HEK293T (cell line): ENCODE results near the gene GEMIN4.
A peak's percentile ranks its signal among the peaks of the same experiment; 100 is the strongest.

Experiments used
- CTCF ChIA-PET: fragments of 350-600 bp; formaldehyde crosslinking; extraction: SDS; loops from one replicate; lab custom pipeline; 2021; ENCODE audit warnings: antibody characterized with exemption, inconsistent platforms; lab: Yijun Ruan, JAX
- POLR2A ChIA-PET: fragments of 350-600 bp; formaldehyde crosslinking; extraction: SDS; loops from one replicate; lab custom pipeline; 2020; ENCODE audit warnings: antibody characterized with exemption, inconsistent platforms; lab: Yijun Ruan, JAX
- DNase-seq: peaks from one replicate; pipeline ENCODE4 v3.0.0; 2012; ENCODE audit warnings: mixed read lengths; ENCODE audit errors: extremely low spot score
- ARNT ChIP-seq: fragments of 450-650 bp; IDR thresholded peaks from 2 replicates; pipeline ENCODE4 v1.6.1; 2017; ENCODE audit warnings: mild to moderate bottlenecking
- BHLHE40 ChIP-seq: fragments of 450-650 bp; IDR thresholded peaks from 2 replicates; pipeline ENCODE4 v1.6.1; 2016; ENCODE audit warnings: mild to moderate bottlenecking, moderate library complexity, borderline replicate concordance
- CTBP1 ChIP-seq: fragments of 450-650 bp; IDR thresholded peaks from 2 replicates; pipeline ENCODE4 v1.6.1; 2016; ENCODE audit warnings: borderline replicate concordance
- ELF4 ChIP-seq: fragments of 450-650 bp; IDR thresholded peaks from 2 replicates; pipeline ENCODE4 v1.6.1; 2017; ENCODE audit warnings: antibody characterized with exemption
- FOXA1 ChIP-seq: fragments of 450-650 bp; IDR thresholded peaks from 2 replicates; pipeline ENCODE4 v1.6.1; 2016; ENCODE audit warnings: mild to moderate bottlenecking
- FOXK2 ChIP-seq: fragments of 450-650 bp; IDR thresholded peaks from 2 replicates; pipeline ENCODE4 v1.6.1; 2016; ENCODE audit warnings: mild to moderate bottlenecking
- FOXM1 ChIP-seq: fragments of 450-650 bp; IDR thresholded peaks from 2 replicates; pipeline ENCODE4 v1.6.1; 2017; ENCODE audit warnings: mild to moderate bottlenecking, borderline replicate concordance
- HDGF ChIP-seq: fragments of 450-650 bp; IDR thresholded peaks from 2 replicates; pipeline ENCODE4 v1.6.1; 2017; ENCODE audit warnings: antibody characterized with exemption, borderline replicate concordance
- L3MBTL2 ChIP-seq: fragments of 450-650 bp; conservative IDR thresholded peaks from 2 replicates; pipeline ENCODE4 v1.6.1; 2016; ENCODE audit warnings: mild to moderate bottlenecking
- LEF1 ChIP-seq: fragments of 450-650 bp; IDR thresholded peaks from 2 replicates; pipeline ENCODE4 v1.6.1; 2017; ENCODE audit warnings: mild to moderate bottlenecking, borderline replicate concordance
- NFRKB ChIP-seq: fragments of 450-650 bp; IDR thresholded peaks from 2 replicates; pipeline ENCODE4 v1.6.1; 2016; ENCODE audit warnings: mild to moderate bottlenecking, moderate library complexity
- PKNOX1 ChIP-seq: fragments of 450-650 bp; IDR thresholded peaks from 2 replicates; pipeline ENCODE4 v1.6.1; 2016
- SP1 ChIP-seq: fragments of 450-650 bp; IDR thresholded peaks from 2 replicates; pipeline ENCODE4 v1.6.1; 2017
- SUZ12 ChIP-seq: fragments of 450-650 bp; IDR thresholded peaks from 2 replicates; pipeline ENCODE4 v1.6.1; 2016; ENCODE audit warnings: mild to moderate bottlenecking
- TARDBP ChIP-seq: fragments of 450-650 bp; IDR thresholded peaks from 2 replicates; pipeline ENCODE4 v1.6.1; 2016
- ZNF384 ChIP-seq: fragments of 450-650 bp; IDR thresholded peaks from 2 replicates; pipeline ENCODE4 v1.6.1; 2016

The GEMIN4 gene

GRCh38 chr17:752002-752619, at the start of gene GEMIN4:
GEMIN4 (minus strand) TSS chr17:752264; CDS start chr17:752142, 122 bp downstream.
- peak; percentile 60; the same call in 1 of the 2 replicates for TF ChIP-seq PKNOX1
- peak; percentile 90; the same call in 1 of the 2 replicates for TF ChIP-seq L3MBTL2
- no peak for TF ChIP-seq HDGF
- TF ChIP-seq ARNT: no peak
- TF ChIP-seq LEF1: no peak
- peak; percentile 62; the same call in 1 of the 2 replicates for TF ChIP-seq ELF4
- POLR2A ChIA-PET: interaction anchor here (2.4 kb wide), 1 partner anchor 29 kb away, joined by 7 read pairs; the partner anchor contains the start of genes GLOD4 and MRM3
- peak; percentile 98 for DNase-seq
- CTCF ChIA-PET: interaction anchor here (0.6 kb wide), 2 partner anchors 14 to 128 kb away, joined by 3 read pairs; no protein-coding TSS in a partner anchor

GRCh38 chr17:801660-802059, 49.6 kb upstream of the GEMIN4 start:
- DNase-seq: no peak
- ChIA-PET POLR2A (no interaction called here), CTCF (interaction anchor here (0.6 to 0.8 kb wide), 2 partner anchors 179 to 181 kb away, joined by 3 read pairs; no protein-coding TSS in a partner anchor)
- TF ChIP-seq SP1 (no peak), ARNT (no peak), ELF4 (no peak), HDGF (no peak), CTBP1 (no peak), TARDBP (no peak), FOXA1 (no peak), SUZ12 (no peak), ZNF384 (no peak), L3MBTL2 (no peak), PKNOX1 (no peak), LEF1 (no peak), NFRKB (no peak), BHLHE40 (no peak), FOXK2 (no peak), FOXM1 (no peak)

- CTCF ChIA-PET: interaction anchor here (0.6 kb wide), 1 partner anchor 182 kb away, joined by 3 read pairs; no protein-coding TSS in a partner anchor
- DNase-seq: no peak
- POLR2A ChIA-PET: no interaction called here
- TF ChIP-seq CTBP1 (no peak), HDGF (no peak), ARNT (no peak), SUZ12 (no peak), ZNF384 (no peak), NFRKB (no peak), LEF1 (no peak), FOXK2 (no peak), FOXM1 (no peak), PKNOX1 (no peak), L3MBTL2 (no peak), ELF4 (no peak), TARDBP (no peak), BHLHE40 (no peak), SP1 (no peak), FOXA1 (no peak)
Measured at GRCh38 chr17:800446-801242, 48.6 kb upstream of the GEMIN4 start.

- TF ChIP-seq SP1 (no peak), TARDBP (no peak), ARNT (no peak), FOXM1 (no peak)
- ChIA-PET CTCF (no interaction called here), POLR2A (no interaction called here)
- DNase-seq: no peak
Measured at GRCh38 chr17:799261-799660, 47.2 kb upstream of the GEMIN4 start.

- ChIA-PET CTCF (interaction anchor here (0.5 to 5.0 kb wide), 3 partner anchors 27 to 201 kb away, joined by 3 to 34 read pairs (median 5); partner anchors contain the start of gene NXN), POLR2A (interaction anchor here (1.3 kb wide), 1 partner anchor 16 kb away, joined by 5 read pairs; the partner anchor contains the start of genes GLOD4 and MRM3)
- TF ChIP-seq FOXK2: no peak
- TF ChIP-seq SP1: no peak
- no peak for TF ChIP-seq FOXM1
- no peak for TF ChIP-seq TARDBP
- TF ChIP-seq SUZ12: no peak
- TF ChIP-seq CTBP1: no peak
- TF ChIP-seq LEF1: no peak
- TF ChIP-seq FOXA1: no peak
- no peak for TF ChIP-seq PKNOX1
- TF ChIP-seq ZNF384: no peak
- TF ChIP-seq L3MBTL2: no peak
- no peak for TF ChIP-seq NFRKB
- no peak for TF ChIP-seq HDGF
- DNase-seq: no peak
Measured at GRCh38 chr17:798246-798645, 46.2 kb upstream of the GEMIN4 start.
